GM12801 (cell line): ENCODE results near the gene CSF1R.

ENCODE experiments used
- CTCF ChIP-seq: IDR thresholded peaks from one replicate; pipeline ENCODE4 v1.5.1; 2011; ENCODE audit warnings: control low read depth; ENCODE audit not compliant: insufficient read length; ENCODE audit errors: extremely low read depth

The CSF1R gene

GRCh38 chr5:150124111-150124557 lies 37.8 kb upstream of the CSF1R start:
- no peak for TF ChIP-seq CTCF

DNA sequence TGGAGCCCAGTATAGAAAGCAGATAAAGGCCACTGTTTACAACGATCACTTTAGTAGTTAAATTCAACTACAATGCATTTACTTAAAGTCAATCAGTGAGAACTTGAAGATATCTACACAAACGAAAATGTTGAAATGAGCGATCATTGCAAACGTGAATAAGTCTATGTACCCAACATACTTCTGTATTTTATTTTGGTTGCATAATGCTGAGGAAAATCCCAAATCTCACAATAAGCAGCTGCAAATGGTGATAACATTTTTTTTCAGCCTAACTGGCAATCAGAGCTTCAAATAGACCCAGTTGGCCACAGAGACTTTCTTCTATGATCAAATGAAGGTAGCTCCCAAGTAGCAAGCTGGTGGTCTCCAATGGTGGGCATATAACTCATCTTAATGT lies 37.2 kb upstream of the CSF1R start:
- no peak for TF ChIP-seq CTCF

DNA sequence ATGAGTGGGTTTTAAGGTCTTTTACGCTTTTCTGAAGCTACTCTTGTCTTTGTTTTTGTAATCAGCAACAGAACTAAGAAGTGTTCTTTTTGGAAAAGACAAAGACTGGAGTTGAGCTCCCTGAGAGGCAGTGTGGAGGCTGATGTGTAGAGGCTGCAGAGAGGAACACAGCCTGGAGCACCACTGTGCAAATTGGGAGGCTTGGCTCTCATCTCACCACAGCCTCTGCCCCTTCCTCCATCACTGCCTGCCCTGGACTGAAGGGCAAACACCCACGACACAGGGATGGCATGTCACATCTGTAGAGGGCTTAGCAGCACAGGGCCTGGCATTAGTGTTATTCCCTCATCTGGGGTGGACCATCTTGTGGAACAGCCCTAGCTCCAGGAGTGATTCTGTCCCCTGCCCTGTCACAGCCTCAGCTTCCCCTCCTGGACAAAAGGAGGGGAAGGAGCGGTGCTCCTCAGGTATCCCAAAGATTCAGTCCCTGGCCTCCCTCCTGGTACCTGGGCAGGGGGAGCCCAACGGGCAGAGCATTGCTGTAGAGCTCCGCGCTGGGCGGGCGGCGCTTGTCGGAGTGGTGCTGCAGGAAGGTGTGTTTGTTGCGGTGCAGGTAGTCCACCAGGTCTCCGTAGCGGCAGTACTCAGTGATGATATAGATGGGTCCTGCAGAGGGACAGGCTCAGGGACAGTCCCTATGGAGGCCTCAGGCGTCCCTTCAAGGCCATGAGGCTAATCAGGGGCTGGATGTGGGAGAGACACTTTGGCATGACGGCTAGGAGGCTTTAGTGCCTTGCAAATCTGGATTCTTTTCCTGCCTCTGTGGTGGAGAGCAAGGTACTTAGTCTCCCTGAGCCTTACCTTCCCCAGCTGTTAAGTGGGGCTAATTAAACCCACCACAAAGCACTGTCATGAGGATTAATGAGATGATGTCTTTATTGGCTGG lies 36.5 kb upstream of the CSF1R start:
- TF ChIP-seq CTCF, result no peak

DNA sequence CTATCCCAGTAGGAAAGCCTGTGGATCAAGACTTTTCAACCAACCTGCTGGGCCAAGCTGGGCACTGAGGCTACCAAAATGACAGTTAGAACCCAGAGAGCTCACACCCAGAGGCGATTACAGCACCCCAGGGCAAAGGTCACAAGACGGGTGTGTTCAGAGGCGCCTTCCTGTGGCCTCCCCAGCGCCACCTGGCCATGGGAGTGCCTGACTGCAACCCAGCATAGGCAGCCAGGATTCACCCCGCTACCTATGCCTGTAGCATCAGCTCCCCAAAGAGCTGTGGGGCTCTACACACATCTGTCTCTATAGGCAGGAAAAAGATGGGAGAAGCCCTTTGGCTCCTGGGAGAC lies 35.8 kb upstream of the CSF1R start:
- no peak for TF ChIP-seq CTCF

- no peak for TF ChIP-seq CTCF
Measured at GRCh38 chr5:150121448-150122157, 35.2 kb upstream of the CSF1R start.

DNA sequence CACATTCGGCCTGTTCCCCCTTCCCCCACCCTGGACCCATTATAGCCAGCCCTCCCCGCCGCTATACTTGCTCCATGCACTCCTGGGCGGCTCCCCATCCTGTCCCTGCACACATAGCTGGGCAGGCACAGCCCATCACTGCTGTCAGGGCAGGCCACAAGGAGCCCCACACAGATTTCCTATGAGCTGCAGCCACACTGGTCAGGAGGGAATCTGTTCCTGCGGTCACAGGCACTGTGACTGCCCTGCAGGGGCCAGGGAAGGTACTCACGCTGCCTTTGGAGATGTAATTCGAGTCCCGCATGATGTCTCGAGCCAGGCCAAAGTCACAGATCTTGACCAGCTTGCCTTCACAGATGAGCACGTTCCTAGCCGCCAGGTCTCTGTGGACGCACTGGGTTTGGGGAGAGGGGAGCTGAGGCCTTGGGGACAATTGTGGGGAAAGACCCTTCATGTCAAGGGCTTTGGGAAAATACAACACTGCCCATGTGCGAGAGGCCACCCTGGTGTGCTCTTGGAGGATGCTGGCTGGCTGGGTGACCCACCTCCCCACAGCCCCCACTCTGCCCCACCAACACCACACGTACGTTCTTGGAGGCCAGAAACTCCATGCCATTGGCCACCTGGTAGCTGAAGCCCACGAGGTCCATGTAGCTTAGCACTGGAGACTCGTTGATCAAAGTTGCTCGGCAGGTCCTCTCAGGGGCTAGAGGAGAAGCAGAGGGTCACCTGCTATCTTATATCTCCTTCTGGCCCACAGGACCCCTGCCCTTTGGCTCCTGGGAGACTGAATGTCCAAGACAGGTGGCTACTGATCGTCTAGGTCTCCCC lies 34.5 kb upstream of the CSF1R start:
- no peak for TF ChIP-seq CTCF

DNA sequence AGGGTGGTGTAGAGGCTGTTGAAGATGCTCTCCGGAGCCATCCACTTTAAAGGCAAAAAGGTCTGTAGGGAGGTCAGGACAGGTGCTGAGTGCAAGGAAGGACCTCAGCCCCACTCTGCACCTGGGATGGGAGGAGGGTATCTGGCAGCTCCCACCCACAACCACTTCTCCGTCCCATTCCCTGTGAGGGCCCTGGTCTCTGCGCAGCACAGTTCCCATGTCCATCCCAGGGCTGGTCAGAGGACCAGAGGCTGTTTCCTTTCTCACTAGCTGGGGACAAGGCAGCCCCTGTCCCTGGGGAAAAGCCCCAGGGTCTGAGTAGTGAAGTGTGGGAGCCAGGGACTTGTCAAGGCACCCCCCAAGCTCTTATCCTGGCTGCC lies 33.7 kb upstream of the CSF1R start:
- TF ChIP-seq CTCF, result no peak
